Erythroblast (primary cell): ENCODE measurements around the gene CPLX1.
"Not testable (repeated sequence)": the region's sequence is repeated elsewhere in the genome, so short reads cannot be mapped to it uniquely, and the experiment has no call there.

ENCODE experiments used
- GATA1 ChIP-seq: IDR thresholded peaks from 2 replicates; pipeline ENCODE4 v1.6.1; 2011; ENCODE audit warnings: low read depth, mild to moderate bottlenecking, control low read depth, low read length, moderate library complexity
- POLR2A ChIP-seq: IDR thresholded peaks from 2 replicates; pipeline ENCODE4 v1.6.1; 2011; ENCODE audit warnings: mild to moderate bottlenecking, low read length

DNA sequence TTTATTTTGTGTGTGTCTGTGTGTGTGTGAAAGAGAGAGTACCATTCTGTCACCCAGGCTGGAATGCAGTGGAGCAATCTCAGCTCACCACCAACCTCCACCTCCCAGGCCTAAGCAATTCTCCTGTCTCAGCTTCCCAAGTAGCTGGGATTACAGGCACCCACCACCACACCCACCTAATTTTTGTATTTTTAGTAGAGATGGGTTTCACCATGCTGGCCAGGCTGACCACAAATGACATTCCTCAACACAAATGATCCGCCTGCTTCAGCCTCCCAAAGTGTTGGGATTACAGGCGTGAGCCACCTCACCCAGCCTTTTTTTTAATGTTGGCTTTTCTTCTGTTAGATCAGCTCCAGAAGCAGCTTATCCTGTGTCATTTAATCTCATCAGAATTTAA is 50.4 kb downstream of the CPLX1 start:
- TF ChIP-seq POLR2A, GATA1: not testable (repeated sequence)
